HG02571 (cell line): Measurements from ENCODE around the gene NPTX1.
A peak's percentile ranks its signal among the peaks of the same experiment; 100 is the strongest.

ENCODE experiments used
- ATAC-seq: cut with Tn5 transposase; IDR thresholded peaks from one replicate; pipeline ENCODE4 v1.9.1; 2021; ENCODE audit warnings: mild to moderate bottlenecking, moderate library complexity; ENCODE audit not compliant: unreplicated experiment

NPTX1 gene

DNA sequence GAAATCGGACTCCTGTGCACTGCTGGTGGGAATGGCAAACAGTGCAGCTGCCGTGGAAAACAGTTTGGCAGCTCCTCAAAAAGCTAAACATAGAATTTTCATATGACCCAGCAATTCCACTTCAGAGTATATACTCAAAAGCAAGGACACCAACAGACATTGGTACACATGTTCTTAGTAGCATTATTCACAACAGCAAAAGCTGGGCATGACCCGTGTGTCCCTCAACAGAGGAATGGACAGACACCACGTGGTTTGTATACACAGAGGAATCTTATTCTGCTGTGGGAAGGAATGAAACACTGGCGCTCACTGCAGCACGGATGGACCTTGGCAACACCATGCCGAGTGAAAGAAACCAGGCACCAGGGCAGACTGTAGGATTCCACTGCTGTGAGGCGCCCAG is 16.0 kb downstream of the NPTX1 start:
- ATAC-seq = no peak

- no peak for ATAC-seq
Observed at GRCh38 chr17:80459234-80459633, 17.2 kb downstream of the NPTX1 start.

DNA sequence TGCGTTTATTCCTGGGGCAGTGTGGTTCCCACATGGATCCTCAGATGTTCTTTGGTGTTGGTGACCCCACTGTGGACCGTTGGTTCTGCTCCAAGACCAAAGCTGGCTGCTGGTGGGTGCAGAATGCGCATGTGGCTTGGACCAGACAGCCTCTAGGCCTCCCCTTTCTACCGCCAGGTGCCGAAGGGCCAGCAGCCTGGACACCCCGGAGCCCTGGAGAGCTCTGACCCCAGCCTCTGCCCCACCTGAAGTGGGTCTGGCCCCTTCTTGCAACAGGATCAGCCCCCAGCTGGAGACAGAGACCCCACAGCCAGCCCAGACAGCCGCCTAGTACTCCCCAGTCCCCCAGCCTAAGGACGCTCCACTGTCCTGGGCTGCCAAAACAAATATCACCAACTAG is 18.4 kb downstream of the NPTX1 start:
- no peak for ATAC-seq

DNA sequence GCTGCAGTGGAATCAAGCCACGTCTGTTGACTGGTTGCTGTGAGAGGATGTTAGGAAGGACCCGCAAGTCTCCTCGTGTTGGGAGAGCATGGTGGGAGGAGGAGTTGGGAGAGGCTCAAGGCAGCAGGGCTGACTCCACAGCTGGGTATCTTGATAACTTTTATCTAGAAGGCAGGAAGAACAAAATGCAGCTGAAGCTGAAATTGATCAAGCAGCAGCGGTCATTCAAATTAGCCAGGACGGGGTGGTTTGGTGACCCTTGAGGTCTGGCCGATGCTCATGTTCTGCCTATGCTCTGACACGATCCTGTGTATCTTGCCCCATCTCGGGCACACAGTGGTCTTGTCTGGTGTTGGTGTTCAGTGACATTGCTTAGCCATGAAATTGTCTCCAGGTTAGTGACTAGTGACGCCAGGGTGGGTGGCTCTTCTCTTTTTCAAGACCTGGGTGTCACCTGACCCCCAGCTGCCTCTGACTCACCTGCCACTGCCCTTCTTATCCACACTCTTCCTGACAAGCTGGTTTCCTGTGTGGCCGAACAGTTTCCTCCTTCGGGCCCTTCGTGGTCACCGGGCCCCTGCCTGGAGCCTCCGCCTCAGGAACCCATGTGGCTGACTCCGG is 19.1 kb downstream of the NPTX1 start:
- no peak for ATAC-seq

- ATAC-seq = no peak
Observed at GRCh38 chr17:80456465-80457235, 19.8 kb downstream of the NPTX1 start.

GRCh38 chr17:80455784-80456183 is 20.6 kb downstream of the NPTX1 start:
- ATAC-seq = no peak

GRCh38 chr17:80455336-80455710 is 21.1 kb downstream of the NPTX1 start:
- ATAC-seq = no peak

- ATAC-seq = peak; percentile 79
Observed at GRCh38 chr17:80454557-80455335, 21.7 kb downstream of the NPTX1 start.

DNA sequence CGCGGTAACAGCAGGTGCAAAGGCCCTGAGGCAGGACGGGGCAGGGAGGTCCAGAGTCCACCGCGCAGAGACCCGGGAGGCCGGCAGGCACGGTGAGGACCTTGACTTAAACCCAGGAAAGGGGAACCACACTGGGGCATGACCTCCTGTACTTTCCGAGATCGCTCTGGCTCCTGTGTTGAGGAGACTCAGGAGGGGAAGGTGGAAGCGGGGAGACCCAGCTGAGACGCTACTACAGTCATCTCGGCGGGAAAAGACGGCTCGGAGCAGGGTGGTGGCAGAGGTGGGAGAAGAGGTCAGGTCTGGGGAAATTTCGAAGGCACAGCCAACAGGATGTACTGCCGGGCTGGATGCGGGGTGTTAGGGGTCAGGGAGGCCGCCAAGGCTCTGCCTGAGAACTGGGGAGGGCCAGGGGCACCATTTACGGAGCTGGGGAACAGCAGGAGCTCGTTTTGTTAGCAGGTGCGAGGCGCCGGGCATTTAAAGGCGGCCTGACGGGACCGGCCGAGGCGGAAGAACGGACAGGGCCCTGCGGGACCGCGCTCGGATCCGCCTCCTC is 22.3 kb downstream of the NPTX1 start:
- ATAC-seq = no peak

- no peak for ATAC-seq
Observed at GRCh38 chr17:80453126-80453997, 23.0 kb downstream of the NPTX1 start.

DNA sequence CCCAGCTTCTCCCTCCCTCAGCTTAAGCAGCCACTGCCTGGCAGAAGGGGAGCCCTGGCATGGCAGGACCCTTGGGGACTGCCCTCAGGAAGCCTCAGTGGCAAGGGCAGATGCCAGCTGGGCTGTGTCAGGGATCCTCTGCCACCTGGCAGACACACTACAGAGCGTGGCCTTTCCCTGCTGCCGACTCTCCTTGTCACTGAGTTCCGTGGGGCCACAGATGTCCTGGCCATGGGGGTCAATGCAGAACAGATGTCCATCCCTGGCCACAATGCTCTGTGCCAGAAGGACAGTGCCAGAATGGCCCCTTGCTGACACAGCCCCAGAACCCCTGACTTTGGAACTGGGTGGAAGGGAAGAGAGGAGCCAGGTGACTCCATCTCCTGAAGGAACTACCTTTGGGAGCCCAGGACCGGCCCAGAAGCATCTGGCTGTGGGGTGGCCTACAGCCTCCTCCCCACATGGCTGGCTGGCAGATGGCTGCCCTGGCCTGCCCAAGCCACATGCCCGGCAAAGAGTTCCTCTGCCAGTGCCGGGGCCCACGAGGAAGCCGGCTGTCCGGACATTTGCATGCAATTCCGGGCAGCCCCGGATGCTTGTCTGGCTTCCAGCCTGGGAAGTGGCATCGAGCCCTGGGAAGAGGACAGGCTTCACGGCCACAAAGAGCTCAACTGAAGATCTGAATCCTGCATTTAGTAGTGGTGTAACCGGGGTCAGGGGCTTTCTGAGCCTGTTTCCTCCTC is 24.1 kb downstream of the NPTX1 start:
- ATAC-seq = no peak

DNA sequence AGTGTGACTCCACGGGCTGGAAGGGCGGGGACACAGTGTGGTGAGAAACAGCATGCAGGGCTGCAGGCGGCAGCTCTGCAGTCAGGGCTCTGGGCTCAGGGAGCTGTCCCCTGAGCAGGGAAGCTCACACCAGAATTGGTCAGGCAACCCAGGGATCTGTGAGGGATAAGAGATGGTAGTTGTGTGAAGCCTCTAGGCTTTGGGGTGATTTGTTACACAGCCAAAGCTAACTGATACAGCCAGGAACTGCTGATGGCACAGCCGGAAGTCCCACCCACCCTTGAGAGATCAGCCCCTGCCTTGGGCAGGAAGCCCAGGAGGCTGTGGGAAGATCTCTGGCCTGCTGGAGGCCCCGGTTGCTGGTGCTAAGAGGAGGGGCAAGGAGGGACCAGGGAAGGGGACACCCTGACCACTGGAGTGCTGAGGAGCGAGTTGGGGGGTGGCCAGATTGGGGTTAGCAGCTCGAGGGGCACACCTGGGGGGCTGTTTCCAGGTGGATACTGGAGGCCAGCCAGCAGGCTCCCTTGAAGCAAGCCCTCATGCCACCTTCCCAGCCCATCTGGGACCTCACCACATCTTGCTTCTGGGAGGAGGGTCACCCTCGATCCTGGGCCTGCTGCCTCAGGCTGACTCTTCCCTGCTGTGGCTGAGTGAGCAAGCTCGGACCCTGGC is 25.2 kb downstream of the NPTX1 start:
- ATAC-seq = no peak

DNA sequence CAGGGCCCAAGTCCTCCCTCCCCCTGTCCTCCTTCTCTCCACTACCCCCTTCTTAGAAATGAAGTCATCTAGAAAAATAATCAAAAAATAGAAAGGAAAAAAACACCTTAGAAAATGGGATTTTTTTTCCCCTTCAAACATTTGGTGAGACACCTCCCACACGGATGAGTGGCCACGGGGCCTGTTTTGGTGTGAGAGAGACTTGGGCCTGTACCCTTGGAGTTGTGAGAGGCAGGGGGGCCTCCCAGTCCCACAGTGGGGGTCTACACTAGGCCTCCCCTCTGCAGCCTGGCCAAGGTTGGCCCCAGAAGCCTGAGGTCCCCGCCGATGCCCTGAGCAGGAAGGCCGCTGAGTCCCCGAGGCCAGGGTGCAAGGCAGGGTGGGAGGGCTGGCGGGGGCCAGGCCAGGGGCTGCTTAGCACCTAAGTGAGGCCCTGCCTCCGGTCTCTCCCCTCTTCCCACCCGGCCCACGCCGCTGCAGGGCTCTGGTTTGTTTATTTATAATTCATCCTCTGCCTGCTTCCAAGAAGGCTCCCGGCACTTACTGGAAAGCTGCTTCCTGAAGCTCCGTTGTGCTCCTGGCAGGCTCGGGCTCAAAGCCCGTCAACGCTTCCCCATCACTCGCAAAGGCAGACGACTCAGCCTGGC is 26.4 kb downstream of the NPTX1 start:
- ATAC-seq = no peak

GRCh38 chr17:80449194-80449929 is 27.0 kb downstream of the NPTX1 start:
- no peak for ATAC-seq

DNA sequence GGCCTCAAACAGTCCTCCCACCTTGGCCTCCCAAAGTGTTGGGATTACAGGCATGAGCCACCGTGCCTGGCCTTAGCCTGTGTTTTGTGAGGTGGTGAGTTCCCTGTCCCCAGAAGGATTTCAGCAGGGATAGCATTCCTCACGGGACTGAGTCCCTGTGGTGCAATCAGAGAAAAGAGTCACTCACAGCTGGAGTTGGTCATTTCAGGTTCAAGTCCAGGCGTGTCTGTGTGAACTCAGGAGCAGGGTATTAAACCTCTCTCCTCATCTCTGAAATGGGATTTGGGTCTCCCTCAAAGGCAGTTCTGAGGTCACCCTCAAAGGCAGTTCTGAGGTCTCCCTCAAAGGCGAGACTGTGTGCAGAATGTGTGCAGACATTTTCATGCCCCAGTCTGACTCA is 28.6 kb downstream of the NPTX1 start:
- no peak for ATAC-seq

GRCh38 chr17:80446645-80447405 is 29.6 kb downstream of the NPTX1 start:
- no peak for ATAC-seq

GRCh38 chr17:80445726-80446110 is 30.7 kb downstream of the NPTX1 start:
- ATAC-seq = no peak
